ENCODE measurements around the gene VRK3.

Gene VRK3

GRCh38 chr19:50022823-50023222, 2.3 kb downstream of the VRK3 start:
- no peak for TF ChIP-seq CTCF (conservative IDR thresholded peaks at IDR 0.05; ENCODE audit: low read depth, low read length)

DNA sequence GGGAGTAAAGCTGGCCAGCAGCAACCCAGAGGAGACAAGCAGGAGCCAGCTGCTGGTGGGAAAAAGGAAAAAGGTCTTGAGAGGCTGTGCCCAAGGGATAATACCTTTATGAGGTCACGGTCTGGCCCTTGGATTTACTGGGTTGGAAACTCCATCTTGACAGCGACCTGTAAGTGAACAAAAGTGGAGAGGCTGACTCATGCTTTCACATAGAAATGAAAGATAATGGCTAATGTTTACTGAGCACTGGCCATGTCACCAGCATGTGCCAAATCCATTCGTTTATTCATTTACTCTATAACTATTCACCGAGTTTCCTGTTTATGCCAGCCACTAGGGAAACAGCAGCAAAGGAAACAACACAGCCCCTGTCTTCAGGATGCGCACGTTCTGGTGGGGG, 4.7 kb downstream of the VRK3 start:
- Histone ChIP-seq H3K27ac (no peak overlapping the region), H3K36me3 (ENCODE audit: insufficient read depth) (no peaks in the 10 kb centered on the region), H3K4me1 (ENCODE audit: low read depth, poor library complexity, severe bottlenecking) (peaks cover 7% of the 10 kb centered on the region), H3K27me3 (ENCODE audit: insufficient read depth, low read depth) (no peaks in the 10 kb centered on the region), H3K79me2 (ENCODE audit: insufficient read depth, low read depth) (peaks cover 22% of the 10 kb centered on the region), H3K4me3 (IDR thresholded peaks at IDR 0.05; ENCODE audit: insufficient read depth, low read depth, low read length) (no peak overlapping the region), H3K9ac (no peak overlapping the region), H2AFZ (ENCODE audit: low read depth) (no peak overlapping the region), H3K4me2 (no peak overlapping the region), H4K20me1 (ENCODE audit: insufficient read depth) (no peaks in the 10 kb centered on the region)
- TF ChIP-seq CTCF (conservative IDR thresholded peaks at IDR 0.05; ENCODE audit: low read depth, low read length) = no peak

More at GRCh38 chr19:50022823-50023222, 2.3 kb downstream of the VRK3 start:
- no peak overlapping the region for H3K27ac ChIP-seq
- H4K20me1 ChIP-seq (ENCODE audit: insufficient read depth) = no peaks in the 10 kb centered on the region
- H3K79me2 ChIP-seq (ENCODE audit: insufficient read depth, low read depth) = peaks cover 40% of the 10 kb centered on the region
- H3K9ac ChIP-seq = no peak overlapping the region
- H2AFZ ChIP-seq (ENCODE audit: low read depth) = no peak overlapping the region
- no peak overlapping the region for H3K4me2 ChIP-seq
- no peak overlapping the region for H3K4me3 ChIP-seq (IDR thresholded peaks at IDR 0.05; ENCODE audit: insufficient read depth, low read depth, low read length)
- H3K36me3 ChIP-seq (ENCODE audit: insufficient read depth) = no peaks in the 10 kb centered on the region
- no peaks in the 10 kb centered on the region for H3K27me3 ChIP-seq (ENCODE audit: insufficient read depth, low read depth)
- peaks cover 15% of the 10 kb centered on the region for H3K4me1 ChIP-seq (ENCODE audit: low read depth, poor library complexity, severe bottlenecking)

GRCh38 chr19:50016225-50016807, 8.9 kb downstream of the VRK3 start:
- Histone ChIP-seq H4K20me1 (ENCODE audit: insufficient read depth) (no peaks in the 10 kb centered on the region), H3K27me3 (ENCODE audit: insufficient read depth, low read depth) (no peaks in the 10 kb centered on the region), H3K4me2 (no peak overlapping the region), H2AFZ (ENCODE audit: low read depth) (no peak overlapping the region), H3K79me2 (ENCODE audit: insufficient read depth, low read depth) (no peaks in the 10 kb centered on the region), H3K9ac (no peak overlapping the region), H3K27ac (no peak overlapping the region), H3K36me3 (ENCODE audit: insufficient read depth) (peaks cover 5% of the 10 kb centered on the region; the same call in 1 of the 2 replicates), H3K4me1 (ENCODE audit: low read depth, poor library complexity, severe bottlenecking) (no peaks in the 10 kb centered on the region), H3K4me3 (IDR thresholded peaks at IDR 0.05; ENCODE audit: insufficient read depth, low read depth, low read length) (no peak overlapping the region)
- no peak for TF ChIP-seq CTCF (conservative IDR thresholded peaks at IDR 0.05; ENCODE audit: low read depth, low read length)

- Histone ChIP-seq H2AFZ (ENCODE audit: low read depth) (no peak overlapping the region), H3K36me3 (ENCODE audit: insufficient read depth) (peaks cover under 1% of the 10 kb centered on the region; the same call in 1 of the 2 replicates), H3K4me2 (no peak overlapping the region), H3K79me2 (ENCODE audit: insufficient read depth, low read depth) (no peaks in the 10 kb centered on the region), H3K4me1 (ENCODE audit: low read depth, poor library complexity, severe bottlenecking) (peaks cover 21% of the 10 kb centered on the region), H3K27me3 (ENCODE audit: insufficient read depth, low read depth) (no peaks in the 10 kb centered on the region), H4K20me1 (ENCODE audit: insufficient read depth) (no peaks in the 10 kb centered on the region), H3K27ac (no peak overlapping the region), H3K4me3 (IDR thresholded peaks at IDR 0.05; ENCODE audit: insufficient read depth, low read depth, low read length) (no peak overlapping the region), H3K9ac (no peak overlapping the region)
- no peak for TF ChIP-seq CTCF (conservative IDR thresholded peaks at IDR 0.05; ENCODE audit: low read depth, low read length)
Observed at GRCh38 chr19:50008532-50008931, 16.6 kb downstream of the VRK3 start.
